Cardiac fibroblast (primary cell): ENCODE data around the gene RTN1.

ENCODE experiments used
- DNase-seq, 2 donors: peaks; one replicate each; pipeline versions ENCODE4 v3.0.0 to v3.0.0-alpha.2; 2010; ENCODE audit warnings: low read depth in 2 of 2
- H3K4me3 ChIP-seq, 2 donors: replicated peaks in 1 of 2; 1 replicate in 1 of 2; 2 replicates in 1 of 2; pipeline ENCODE4 v1.5.1; 2011; ENCODE audit warnings: low read depth in 2 of 2, low read length in 2 of 2, mild to moderate bottlenecking in 2 of 2, moderate library complexity in 1 of 2
- CTCF ChIP-seq: IDR thresholded peaks from one replicate; pipeline ENCODE4 v1.5.1; 2011; ENCODE audit warnings: low read depth, mild to moderate bottlenecking, low read length, inconsistent platforms

RTN1 gene

GRCh38 chr14:59844186-59844812, 26.3 kb downstream of the RTN1 start:
- DNase-seq = no peak
- no peak for TF ChIP-seq CTCF
- no peak overlapping the region for H3K4me3 ChIP-seq

- no peak overlapping the region for H3K4me3 ChIP-seq
- DNase-seq = peak in 1 of 2 donors; percentile 6
- no peak for TF ChIP-seq CTCF
Measured at GRCh38 chr14:59836116-59836515, 34.5 kb downstream of the RTN1 start.

GRCh38 chr14:59832653-59833294, 37.8 kb downstream of the RTN1 start:
- TF ChIP-seq CTCF = no peak
- no peak for DNase-seq
- H3K4me3 ChIP-seq = no peak overlapping the region

- no peak for DNase-seq
- TF ChIP-seq CTCF = no peak
- no peak overlapping the region for H3K4me3 ChIP-seq
Measured at GRCh38 chr14:59831121-59831730, 39.4 kb downstream of the RTN1 start.

- no peak overlapping the region for H3K4me3 ChIP-seq
- DNase-seq = no peak
- no peak for TF ChIP-seq CTCF
Measured at GRCh38 chr14:59830338-59830734, 40.2 kb downstream of the RTN1 start.

GRCh38 chr14:59829469-59830337, 40.9 kb downstream of the RTN1 start:
- DNase-seq = peak in 1 of 2 donors; percentile 39
- H3K4me3 ChIP-seq = no peak overlapping the region
- TF ChIP-seq CTCF = no peak
